Endothelial cell (in vitro differentiated cells): ENCODE results near the gene SPRTN. TPM values are rescaled to one million over a fixed set of nuclear protein-coding genes. Genes with fewer than 3 reads are reported as not detected.

Source experiments
- DNase-seq: peaks from one replicate; pipeline ENCODE4 v3.0.0; 2021; ENCODE audit warnings: low spot score
- H3K27ac Mint-ChIP-seq: one replicate; pipeline ENCODE4 v1.8.0; 2021; ENCODE audit warnings: mixed read lengths, inconsistent platforms; ENCODE audit not compliant: unreplicated experiment
- H3K27me3 Mint-ChIP-seq: one replicate; pipeline ENCODE4 v1.8.0; 2021; ENCODE audit warnings: mild to moderate bottlenecking, moderate library complexity, mixed read lengths, inconsistent platforms; ENCODE audit not compliant: unreplicated experiment
- H3K36me3 Mint-ChIP-seq: one replicate; pipeline ENCODE4 v1.8.0; 2021; ENCODE audit warnings: mild to moderate bottlenecking, low read depth, mixed read lengths, inconsistent platforms; ENCODE audit not compliant: unreplicated experiment
- H3K4me1 Mint-ChIP-seq: one replicate; pipeline ENCODE4 v1.8.0; 2021; ENCODE audit warnings: mild to moderate bottlenecking, mixed read lengths, inconsistent platforms; ENCODE audit not compliant: unreplicated experiment
- H3K4me3 Mint-ChIP-seq: one replicate; pipeline ENCODE4 v1.8.0; 2021; ENCODE audit warnings: mild to moderate bottlenecking, mixed read lengths, inconsistent platforms; ENCODE audit not compliant: unreplicated experiment
- H3K9me3 Mint-ChIP-seq: one replicate; pipeline ENCODE4 v1.8.0; 2021; ENCODE audit warnings: mixed read lengths, inconsistent platforms; ENCODE audit not compliant: unreplicated experiment
- total RNA-seq: library from RNA; stranded (reverse); fragmentation: NEBNext Ultra II Directional; extraction: Animal tissue kit (Norgen Biotek cat#: 25700); gene quantifications from one replicate; pipeline ENCODE4 v1.2.1, GENCODE V29; 2021; ENCODE audit not compliant: unreplicated experiment
- TF ChIP-seq, protein P1 (sequence below): fragments of 200-600 bp; sonication (generic); IDR thresholded peaks from one replicate; pipeline ENCODE4 v1.5.0; 2021; ENCODE audit warnings: antibody characterized with exemption; ENCODE audit not compliant: unreplicated experiment

SPRTN gene
- total RNA-seq, 1 donor from 2014 or later, result 13.5 TPM

DNA sequence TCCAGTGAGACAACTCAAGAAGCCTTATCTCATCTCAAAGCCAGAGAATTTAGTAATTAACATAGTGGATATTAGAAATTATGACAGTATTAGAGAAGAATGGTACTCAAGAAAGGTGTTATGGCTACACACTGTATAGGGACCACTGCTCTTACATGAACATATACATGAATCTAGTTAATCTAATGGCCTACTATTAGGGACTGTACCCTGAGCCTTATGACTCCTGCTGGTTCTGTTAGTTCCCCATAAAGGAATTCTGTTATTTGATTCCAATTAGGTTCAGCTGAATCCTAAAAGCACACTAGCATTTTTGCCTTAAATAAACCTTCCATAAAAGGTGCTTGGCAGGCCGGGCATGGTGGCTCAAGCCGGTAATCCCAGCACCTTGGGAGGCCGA, 44.3 kb downstream of the SPRTN start:
- no peak overlapping the region for H3K27ac Mint-ChIP-seq
- H3K9me3 Mint-ChIP-seq, result no peaks in the 10 kb centered on the region
- TF ChIP-seq, protein P1, sequence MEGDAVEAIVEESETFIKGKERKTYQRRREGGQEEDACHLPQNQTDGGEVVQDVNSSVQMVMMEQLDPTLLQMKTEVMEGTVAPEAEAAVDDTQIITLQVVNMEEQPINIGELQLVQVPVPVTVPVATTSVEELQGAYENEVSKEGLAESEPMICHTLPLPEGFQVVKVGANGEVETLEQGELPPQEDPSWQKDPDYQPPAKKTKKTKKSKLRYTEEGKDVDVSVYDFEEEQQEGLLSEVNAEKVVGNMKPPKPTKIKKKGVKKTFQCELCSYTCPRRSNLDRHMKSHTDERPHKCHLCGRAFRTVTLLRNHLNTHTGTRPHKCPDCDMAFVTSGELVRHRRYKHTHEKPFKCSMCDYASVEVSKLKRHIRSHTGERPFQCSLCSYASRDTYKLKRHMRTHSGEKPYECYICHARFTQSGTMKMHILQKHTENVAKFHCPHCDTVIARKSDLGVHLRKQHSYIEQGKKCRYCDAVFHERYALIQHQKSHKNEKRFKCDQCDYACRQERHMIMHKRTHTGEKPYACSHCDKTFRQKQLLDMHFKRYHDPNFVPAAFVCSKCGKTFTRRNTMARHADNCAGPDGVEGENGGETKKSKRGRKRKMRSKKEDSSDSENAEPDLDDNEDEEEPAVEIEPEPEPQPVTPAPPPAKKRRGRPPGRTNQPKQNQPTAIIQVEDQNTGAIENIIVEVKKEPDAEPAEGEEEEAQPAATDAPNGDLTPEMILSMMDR, result no peak
- no peak for DNase-seq
- no peaks in the 10 kb centered on the region for H3K27me3 Mint-ChIP-seq
- H3K4me3 Mint-ChIP-seq, result no peak overlapping the region
- H3K36me3 Mint-ChIP-seq, result no peaks in the 10 kb centered on the region
- peaks cover 22% of the 10 kb centered on the region for H3K4me1 Mint-ChIP-seq

DNA sequence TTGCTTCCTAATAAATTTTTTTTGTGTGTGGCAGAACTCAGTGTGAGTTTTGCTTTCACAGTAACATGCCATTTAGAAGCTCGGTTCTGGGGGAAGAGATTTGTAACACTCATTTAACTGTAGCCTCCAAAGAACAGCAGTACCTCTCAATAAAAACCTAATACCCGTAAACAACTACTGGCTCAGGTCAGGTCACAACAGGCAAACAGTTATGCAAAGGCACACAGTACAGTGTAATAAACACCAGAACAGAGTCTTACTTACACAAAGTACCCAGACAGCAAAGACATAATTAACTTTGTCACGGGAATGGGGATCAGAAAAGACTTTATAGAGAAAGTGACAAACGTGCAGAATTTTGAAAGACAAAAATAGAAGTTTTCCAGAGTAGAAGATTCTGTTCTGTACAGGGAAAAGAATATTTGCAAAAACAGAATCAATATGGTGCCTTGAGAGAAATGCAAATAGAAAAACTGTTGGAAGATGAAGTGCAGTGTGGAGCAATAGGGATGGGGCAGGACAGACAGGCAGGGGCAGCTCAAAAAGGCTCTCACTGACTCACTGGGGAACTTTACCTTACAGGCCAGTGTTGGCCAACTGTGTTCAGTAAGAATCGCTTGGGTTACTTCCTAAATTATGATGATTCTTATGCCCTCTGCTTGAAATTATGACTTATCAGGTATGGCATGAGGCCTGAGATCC, 45.2 kb downstream of the SPRTN start:
- Mint-ChIP-seq H3K4me1 (peaks cover 15% of the 10 kb centered on the region), H3K9me3 (no peaks in the 10 kb centered on the region), H3K36me3 (no peaks in the 10 kb centered on the region), H3K27me3 (no peaks in the 10 kb centered on the region), H3K4me3 (no peak overlapping the region), H3K27ac (no peak overlapping the region)
- DNase-seq, result no peak
- TF ChIP-seq, protein P1, result no peak

DNA sequence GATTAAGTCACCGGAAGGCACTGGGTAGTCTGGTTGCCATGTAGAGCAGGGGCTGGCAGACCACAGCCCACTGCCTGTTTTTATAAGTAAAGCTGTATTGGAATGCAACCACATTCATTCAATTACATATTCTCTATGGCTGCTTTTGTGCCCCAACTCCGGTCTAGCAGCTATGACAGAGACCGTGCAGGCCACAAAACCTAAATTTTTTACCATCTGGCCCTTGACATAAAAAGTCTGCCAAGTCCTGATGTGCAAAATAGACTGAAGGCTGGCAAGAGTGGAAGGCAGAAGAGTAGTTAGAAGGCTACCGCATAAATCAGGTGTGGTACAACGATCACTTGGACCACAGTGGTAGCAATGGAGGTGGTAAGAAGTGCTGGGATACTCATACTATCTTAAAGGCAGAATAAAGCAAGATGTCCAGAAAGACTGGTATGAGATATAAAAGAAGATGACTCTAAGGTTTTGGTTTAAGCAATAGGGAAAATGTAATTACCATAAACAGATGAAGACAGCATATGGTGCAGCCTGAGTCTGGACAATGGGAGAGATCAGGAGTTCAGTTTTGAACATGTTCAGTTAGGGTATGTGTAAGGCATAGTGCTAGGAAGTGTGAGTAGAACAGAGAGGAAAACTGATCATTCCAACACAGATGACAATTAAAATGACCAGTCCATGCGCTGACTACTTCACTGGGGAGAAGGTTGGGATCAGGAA, 46.8 kb downstream of the SPRTN start:
- Mint-ChIP-seq H3K27ac (no peak overlapping the region), H3K27me3 (peaks cover under 1% of the 10 kb centered on the region), H3K9me3 (no peaks in the 10 kb centered on the region), H3K4me1 (peaks cover 1% of the 10 kb centered on the region), H3K36me3 (peaks cover 1% of the 10 kb centered on the region), H3K4me3 (no peak overlapping the region)
- no peak for DNase-seq
- TF ChIP-seq, protein P1, result no peak

DNA sequence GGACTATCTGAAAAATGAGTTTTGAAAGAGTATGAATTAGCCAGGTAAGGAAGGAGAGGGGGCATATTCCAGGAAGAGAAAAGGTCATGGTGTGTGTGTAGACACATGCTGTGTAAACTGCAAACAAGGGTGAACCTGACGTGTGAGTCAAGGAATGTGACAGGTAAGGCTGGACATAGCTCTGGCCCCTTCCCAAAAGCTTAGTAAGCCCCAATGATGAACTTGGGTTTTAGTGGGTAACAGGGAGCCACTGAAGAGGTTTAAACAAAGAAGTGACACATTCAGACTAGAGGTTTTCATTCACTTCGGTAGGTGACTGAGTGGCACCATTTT, 47.3 kb downstream of the SPRTN start:
- DNase-seq, result no peak
- Mint-ChIP-seq H3K27ac (no peak overlapping the region), H3K36me3 (peaks cover 4% of the 10 kb centered on the region), H3K9me3 (no peaks in the 10 kb centered on the region), H3K4me3 (no peak overlapping the region), H3K27me3 (peaks cover 2% of the 10 kb centered on the region), H3K4me1 (no peaks in the 10 kb centered on the region)
- TF ChIP-seq, protein P1, result no peak

DNA sequence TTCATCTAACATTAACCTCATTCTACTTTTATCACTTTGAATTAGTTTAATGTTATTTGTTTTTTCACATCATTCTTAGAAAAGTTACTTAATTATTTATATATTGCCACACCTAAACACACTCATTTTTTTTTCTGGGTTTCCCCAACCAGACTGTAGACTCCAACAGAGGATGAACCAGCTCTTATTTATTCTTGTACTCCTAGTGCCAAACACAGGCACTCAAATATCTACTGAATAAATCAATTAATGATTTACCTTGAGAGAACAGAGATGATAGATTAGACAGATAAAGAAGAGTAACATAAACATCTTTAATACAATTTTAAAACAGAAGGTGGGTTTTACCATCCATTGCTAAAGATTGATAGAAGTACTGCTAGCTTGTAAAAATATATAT, 48.4 kb downstream of the SPRTN start:
- DNase-seq, result no peak
- no peaks in the 10 kb centered on the region for H3K9me3 Mint-ChIP-seq
- H3K36me3 Mint-ChIP-seq, result peaks cover 4% of the 10 kb centered on the region
- no peak overlapping the region for H3K27ac Mint-ChIP-seq
- TF ChIP-seq, protein P1, result no peak
- H3K4me1 Mint-ChIP-seq, result no peaks in the 10 kb centered on the region
- H3K27me3 Mint-ChIP-seq, result peaks cover 2% of the 10 kb centered on the region
- H3K4me3 Mint-ChIP-seq, result no peak overlapping the region
